Activated CD8-positive, alpha-beta memory T cell treated with anti-CD3 and anti-CD28 coated beads, Interleukin-2, amount 50 U/mL, for 24 hours (primary cell): Measurements from ENCODE around the gene ZKSCAN3.
"Not testable (repeated sequence)": the region's sequence is repeated elsewhere in the genome, so short reads cannot be mapped to it uniquely, and the experiment has no call there.

Source experiments
- DNase-seq: peaks from one replicate; pipeline ENCODE4 v3.0.0-alpha.2; 2020; ENCODE audit errors: extremely low read depth

The ZKSCAN3 gene

DNA sequence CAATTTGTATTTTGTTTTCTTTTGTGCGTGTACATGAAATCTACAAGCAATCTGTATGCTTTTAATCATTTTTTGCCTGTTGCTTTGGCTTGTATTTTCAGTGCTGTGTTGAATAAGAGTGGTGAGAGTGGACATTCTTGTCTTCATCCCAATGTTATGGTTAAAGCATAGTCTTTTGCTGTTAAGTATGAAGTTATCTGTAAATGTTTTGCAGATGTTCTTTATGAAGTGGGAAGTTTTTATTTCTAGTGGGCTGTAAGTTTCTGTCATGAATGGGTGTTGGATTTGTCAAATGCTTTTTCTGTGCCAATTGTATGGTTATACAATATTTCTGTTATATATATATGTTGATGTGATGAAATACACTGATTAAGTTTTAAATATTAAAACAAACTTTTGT lies 24.2 kb downstream of the ZKSCAN3 start:
- no peak for DNase-seq

DNA sequence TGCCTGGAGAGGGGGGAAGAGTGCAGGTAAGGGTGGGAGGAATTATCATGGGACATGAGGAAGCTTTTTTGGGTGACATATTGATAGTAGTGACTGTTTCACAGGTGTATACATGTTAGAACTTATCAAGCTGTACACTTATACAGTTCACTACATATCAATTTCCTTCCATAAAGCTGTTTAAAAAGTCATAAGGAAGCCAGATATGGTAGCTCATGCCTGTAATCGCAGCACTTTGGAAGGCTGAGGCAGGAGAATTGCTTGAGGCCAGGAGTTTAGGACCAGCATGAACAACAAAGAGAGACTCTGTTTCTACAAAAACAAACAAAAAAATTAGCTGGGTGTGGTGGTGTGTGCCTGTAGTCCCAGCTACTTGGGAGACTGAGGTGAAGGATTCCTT lies 28.1 kb downstream of the ZKSCAN3 start:
- no peak for DNase-seq

- no peak for DNase-seq
These were observed 28.9 kb downstream of the ZKSCAN3 start for GRCh38 chr6:28378644-28379043.

DNA sequence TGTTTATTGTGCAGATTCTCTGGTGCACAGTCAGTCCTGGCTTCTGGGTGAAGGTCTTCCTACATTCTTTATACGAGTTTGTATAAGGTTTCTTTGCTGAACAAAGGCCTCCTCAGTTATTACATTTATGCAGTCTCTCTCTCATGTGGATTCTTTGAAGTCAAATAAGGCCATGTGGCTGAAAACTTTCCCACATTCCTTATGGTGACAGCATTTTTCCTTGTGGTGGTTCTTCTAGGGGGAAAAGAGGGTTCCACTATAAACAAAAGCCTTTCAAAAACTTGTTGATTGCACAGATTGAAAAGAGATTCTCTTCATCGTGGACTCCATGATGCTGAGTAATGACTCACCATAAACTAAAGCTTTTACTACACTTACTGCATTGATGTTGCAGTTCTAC lies 30.6 kb downstream of the ZKSCAN3 start:
- DNase-seq, result no peak

GRCh38 chr6:28383235-28384142 lies 33.7 kb downstream of the ZKSCAN3 start:
- DNase-seq, result no peak

DNA sequence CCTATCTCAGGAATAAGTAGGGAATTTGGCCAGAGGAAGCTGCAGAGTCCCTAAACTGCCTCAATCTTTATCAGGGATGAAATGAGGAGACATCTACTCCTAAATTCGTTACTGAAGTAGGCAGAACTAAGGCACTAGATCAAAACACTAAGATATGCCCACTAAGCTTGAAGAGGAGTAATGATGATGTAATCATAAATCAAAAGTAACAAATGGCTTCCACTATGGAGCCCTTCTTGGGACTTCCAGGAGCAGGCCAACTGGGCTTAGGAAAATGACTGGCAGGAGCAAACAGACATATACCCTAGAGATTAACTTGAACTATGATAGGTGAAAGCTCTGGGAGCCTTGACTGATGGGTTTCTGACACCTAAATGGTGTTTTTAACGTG lies 34.4 kb downstream of the ZKSCAN3 start:
- DNase-seq, result no peak

DNA sequence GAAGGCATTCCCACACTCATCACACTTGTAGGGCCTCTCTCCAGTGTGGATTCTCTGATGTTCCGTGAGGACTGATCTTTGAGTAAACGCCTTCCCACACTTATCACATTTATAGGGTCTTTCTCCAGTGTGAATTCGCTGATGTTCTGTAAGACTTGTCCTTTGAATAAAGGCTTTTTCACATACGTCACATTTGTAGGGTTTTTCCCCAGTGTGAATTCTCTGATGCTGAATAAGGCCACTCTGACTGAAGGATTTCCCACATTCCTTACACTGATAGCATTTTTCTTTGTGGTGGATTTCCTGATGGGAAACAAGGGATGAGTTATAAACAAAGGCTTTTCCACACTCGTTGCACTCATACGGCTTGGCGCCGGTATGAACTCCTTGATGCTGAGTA lies 40.9 kb downstream of the ZKSCAN3 start:
- no peak for DNase-seq

GRCh38 chr6:28393912-28394662 lies 44.3 kb downstream of the ZKSCAN3 start:
- DNase-seq, result no peak

- no peak for DNase-seq
These were observed 46.2 kb downstream of the ZKSCAN3 start for GRCh38 chr6:28395918-28396317.

DNA sequence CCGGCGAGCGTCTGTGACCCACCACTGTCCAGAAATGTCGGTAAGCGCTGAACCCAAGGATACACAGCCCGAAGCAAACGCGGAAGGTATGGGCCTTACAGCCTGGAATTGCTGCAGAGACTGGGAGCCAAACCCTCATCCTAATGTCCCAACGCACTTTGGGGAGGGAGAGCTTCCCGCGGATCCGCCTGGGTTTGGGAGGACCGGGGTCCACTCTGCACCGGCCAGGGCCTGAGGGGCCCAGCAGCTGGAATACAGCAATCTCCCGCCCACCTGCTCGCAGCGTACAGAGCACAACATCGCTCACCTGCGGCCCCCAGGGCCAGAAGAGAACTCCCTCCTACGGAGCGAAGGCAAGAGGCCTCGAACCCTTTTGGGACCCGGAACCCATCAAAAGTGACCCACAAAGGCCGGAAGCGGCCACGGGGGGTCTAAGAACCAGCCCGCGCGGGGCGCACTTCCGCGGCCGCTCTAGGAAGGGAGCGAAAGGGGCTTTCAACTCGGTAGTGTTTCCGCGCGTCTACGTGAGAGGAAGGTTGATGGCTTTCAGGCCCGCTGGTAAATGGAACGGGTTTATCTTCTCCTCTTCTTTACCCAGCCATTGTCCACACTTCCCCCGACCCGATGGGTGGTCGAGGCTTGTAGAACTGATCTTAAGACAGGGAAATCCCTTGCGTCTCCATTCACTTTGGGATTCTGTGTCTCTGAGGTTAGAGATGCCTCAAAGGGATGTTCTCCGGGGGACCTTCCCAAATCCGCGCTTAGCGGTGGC lies 49.8 kb downstream of the ZKSCAN3 start, which contains the start of gene ZSCAN12:
TSS of gene ZSCAN12 (minus strand) at position 398 of the 772 bp plus-strand sequence. CDS start 1,342 bp downstream, outside the sequence.
- peak; percentile 66 for DNase-seq

GRCh38 chr6:28400122-28400451 lies 50.3 kb downstream of the ZKSCAN3 start:
- DNase-seq, result no peak

DNA sequence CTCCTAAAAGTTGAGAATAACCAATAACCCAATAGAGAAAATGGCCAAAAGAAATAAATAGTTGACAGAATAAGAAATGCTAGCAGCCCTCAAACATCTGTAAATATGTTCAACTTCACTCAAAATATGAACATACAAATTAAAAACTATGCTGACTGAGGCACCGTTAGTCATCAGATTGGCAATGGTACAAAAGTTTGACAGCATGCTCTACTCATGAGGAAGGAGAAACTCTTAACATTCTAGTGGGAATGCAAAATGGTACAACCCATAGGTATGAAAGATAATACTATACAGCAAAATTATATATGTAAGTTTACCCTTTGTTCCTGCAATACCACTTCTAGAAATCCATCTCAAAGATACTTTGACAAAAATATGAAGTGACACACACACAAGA lies 51.4 kb downstream of the ZKSCAN3 start:
- no peak for DNase-seq

DNA sequence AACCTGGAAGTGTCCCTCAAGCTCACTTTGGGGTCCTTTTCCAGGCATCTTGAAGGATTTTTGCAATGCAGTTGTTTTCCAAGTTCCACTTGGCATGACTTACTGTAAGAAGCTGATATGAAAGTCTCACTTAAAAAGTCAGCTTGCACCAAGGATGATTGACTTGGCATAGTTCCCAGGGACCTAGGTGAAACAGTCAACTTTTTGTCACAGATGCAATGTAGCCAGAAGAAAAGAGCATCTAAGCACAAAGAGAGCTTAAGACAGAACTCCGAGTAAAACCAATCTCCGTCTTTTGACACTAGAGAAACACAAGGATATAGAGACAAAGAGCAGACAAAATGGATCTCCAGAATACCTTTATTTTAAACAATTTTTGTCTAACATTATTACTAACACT lies 52.5 kb downstream of the ZKSCAN3 start:
- no peak for DNase-seq

DNA sequence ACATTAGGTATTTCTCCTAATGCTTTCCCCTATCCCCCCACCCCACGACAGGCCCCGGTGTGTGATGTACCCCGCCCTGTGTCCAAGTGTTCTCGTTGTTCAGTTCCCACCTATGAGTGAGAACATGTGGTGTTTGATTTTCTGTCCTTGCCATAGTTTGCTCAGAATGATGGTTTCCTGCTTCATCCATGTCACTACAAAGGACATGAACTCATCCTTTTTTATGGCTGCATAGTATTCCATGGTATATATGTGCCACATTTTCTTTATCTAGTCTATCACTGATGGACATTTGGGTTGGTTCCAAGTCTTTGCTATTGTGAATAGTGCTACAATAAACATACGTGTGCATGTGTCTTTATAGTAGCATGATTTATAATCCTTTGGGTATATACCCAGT lies 54.2 kb downstream of the ZKSCAN3 start:
- DNase-seq, result not testable (repeated sequence)

- DNase-seq, result no peak
These were observed 57.7 kb downstream of the ZKSCAN3 start for GRCh38 chr6:28407401-28407800.

GRCh38 chr6:28408076-28408802 lies 58.5 kb downstream of the ZKSCAN3 start:
- no peak for DNase-seq

GRCh38 chr6:28410767-28411166 lies 61.0 kb downstream of the ZKSCAN3 start:
- DNase-seq, result no peak

DNA sequence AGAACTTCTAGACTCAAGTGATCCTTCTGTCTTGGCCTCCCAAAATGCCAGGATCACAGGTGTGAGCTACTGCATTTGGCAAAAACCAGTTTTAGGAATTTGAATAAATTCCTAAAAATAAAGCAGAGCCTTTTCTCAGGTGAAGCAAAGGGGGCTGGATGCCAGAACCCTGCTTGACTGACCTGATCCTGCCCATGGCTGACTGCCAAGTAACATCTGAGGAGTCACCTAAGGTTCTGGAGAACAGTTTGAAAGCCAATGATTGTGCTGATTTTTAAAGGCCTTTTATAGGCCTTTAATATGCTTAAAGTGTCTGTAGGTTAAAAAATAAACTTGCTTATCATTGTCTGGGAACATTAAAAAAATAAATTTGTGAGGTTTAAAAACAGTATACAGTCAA lies 63.9 kb downstream of the ZKSCAN3 start:
- DNase-seq, result no peak
